COR-L47 (cell line): Measurements from ENCODE around the gene IFNGR1.
"Not testable (repeated sequence)": the region's sequence is repeated elsewhere in the genome, so short reads cannot be mapped to it uniquely, and the experiment has no call there.

Source experiments
- DNase-seq: peaks from one replicate; lab custom pipeline; 2025; lab: John Stamatoyannopoulos, UW

Gene IFNGR1

GRCh38 chr6:137218917-137219663, at the start of gene IFNGR1:
Gene IFNGR1 (minus strand): TSS chr6:137219385. CDS start chr6:137219327, 58 bp downstream.
- peak; percentile 69 for DNase-seq

- no peak for DNase-seq
Measured at GRCh38 chr6:137268911-137269310, 49.7 kb upstream of the IFNGR1 start.

GRCh38 chr6:137266309-137266586, 47.1 kb upstream of the IFNGR1 start:
- DNase-seq = no peak

- no peak for DNase-seq
Measured at GRCh38 chr6:137265561-137266308, 46.5 kb upstream of the IFNGR1 start.

- DNase-seq = no peak
Measured at GRCh38 chr6:137264311-137265075, 45.3 kb upstream of the IFNGR1 start.

- no peak for DNase-seq
Measured at GRCh38 chr6:137261761-137262160, 42.6 kb upstream of the IFNGR1 start.

GRCh38 chr6:137261361-137261760, 42.2 kb upstream of the IFNGR1 start:
- no peak for DNase-seq

GRCh38 chr6:137260217-137260616, 41.0 kb upstream of the IFNGR1 start:
- DNase-seq = no peak

GRCh38 chr6:137259349-137259748, 40.2 kb upstream of the IFNGR1 start:
- no peak for DNase-seq

- DNase-seq = no peak
Measured at GRCh38 chr6:137258170-137258569, 39.0 kb upstream of the IFNGR1 start.

GRCh38 chr6:137256350-137257103, 37.3 kb upstream of the IFNGR1 start:
- DNase-seq = no peak

GRCh38 chr6:137254966-137255365, 35.8 kb upstream of the IFNGR1 start:
- no peak for DNase-seq

- not testable (repeated sequence) for DNase-seq
Measured at GRCh38 chr6:137254430-137254829, 35.2 kb upstream of the IFNGR1 start.

GRCh38 chr6:137248702-137249101, 29.5 kb upstream of the IFNGR1 start:
- DNase-seq = no peak

GRCh38 chr6:137247724-137248123, 28.5 kb upstream of the IFNGR1 start:
- no peak for DNase-seq

GRCh38 chr6:137246791-137247202, 27.6 kb upstream of the IFNGR1 start:
- no peak for DNase-seq

- no peak for DNase-seq
Measured at GRCh38 chr6:137246164-137246563, 27.0 kb upstream of the IFNGR1 start.

GRCh38 chr6:137241481-137242038, 22.4 kb upstream of the IFNGR1 start:
- DNase-seq = no peak

- no peak for DNase-seq
Measured at GRCh38 chr6:137240168-137240567, 21.0 kb upstream of the IFNGR1 start.

- no peak for DNase-seq
Measured at GRCh38 chr6:137237413-137238170, 18.4 kb upstream of the IFNGR1 start.
